ENCODE results near the gene NFAT5.

DNA sequence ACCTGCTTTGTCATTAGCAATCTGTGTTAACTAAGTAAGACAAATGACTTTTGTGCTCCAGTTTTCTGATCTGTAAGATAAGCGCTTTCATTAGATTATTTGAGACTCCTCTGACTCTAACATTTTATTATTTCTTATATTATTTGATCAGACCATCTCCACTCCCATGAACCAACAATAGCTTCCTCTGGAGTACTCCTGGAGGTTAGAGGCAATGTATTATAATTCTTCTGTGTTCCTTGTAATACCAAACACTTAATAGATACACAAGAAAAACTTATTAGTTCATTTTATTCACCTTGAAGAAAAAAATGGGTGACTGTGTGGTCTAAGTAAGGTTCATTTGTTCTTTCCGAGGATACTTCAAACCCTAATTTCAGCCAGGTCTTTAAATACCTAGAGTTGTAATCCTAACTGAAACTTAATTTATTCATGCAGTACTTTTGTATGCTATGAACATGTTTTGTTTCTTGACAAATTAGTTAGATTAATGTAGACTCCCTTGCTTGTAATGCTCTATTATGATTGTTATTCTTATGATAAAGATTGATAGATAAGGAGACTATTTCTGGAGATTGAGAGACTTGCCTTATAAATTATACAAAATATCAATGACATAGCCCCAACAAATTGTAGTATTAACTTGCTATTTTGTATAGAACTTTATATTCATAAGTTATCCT, 106.7 kb downstream of the NFAT5 start:
- TF ChIP-seq CTCF (IDR thresholded peaks at IDR 0.05) (no peak), EP300 (IDR thresholded peaks at IDR 0.05) (no peak)

Measured in ovary (tissue), 3 donors.